ENCODE measurements around the gene IGSF23. TPM values are rescaled to one million over a fixed set of nuclear protein-coding genes. Genes with fewer than 3 reads are reported as not detected.
"Not testable (repeated sequence)": the region's sequence is repeated elsewhere in the genome, so short reads cannot be mapped to it uniquely, and the experiment has no call there.

Gene IGSF23
- total RNA-seq, 4 donors from 2014 or later, result not detected

- WGBS, 2 donors (ENCODE audit: low coverage in 1 of 2), result 58 to 63% methylated on average over 3 to 9 of the region's 9 CpGs
- no peak overlapping the region for H3K4me3 ChIP-seq
- DNase-seq, result no peak
- no peaks in the 10 kb centered on the region for H3K4me1 ChIP-seq
- H3K27ac ChIP-seq, result no peak overlapping the region
- no peaks in the 10 kb centered on the region for H3K36me3 ChIP-seq
- in situ Hi-C loops (cut with MboI; ENCODE audit: low pct_ligation_motif_present in 1 of 4, low pct_unique_long_range_greater_than_20kb in 1 of 4, low sequenced_read_pairs in 3 of 4), result loop anchor here in 1 of 4 donors (25.0 kb wide), 1 partner anchor 197 kb away; the partner anchor contains the start of gene CBLC
- TF ChIP-seq POLR2A (IDR thresholded peaks at IDR 0.05) (no peak), EP300 (IDR thresholded peaks at IDR 0.05; ENCODE audit: low read depth) (no peak), CTCF (IDR thresholded peaks at IDR 0.05) (no peak), POLR2AphosphoS5 (IDR thresholded peaks at IDR 0.05) (no peak)
- no peaks in the 10 kb centered on the region for H3K9me3 ChIP-seq
- no peaks in the 10 kb centered on the region for H3K27me3 ChIP-seq
- intact Hi-C loops (cut with DNase I; ENCODE audit: low total_unique reads), result no loop called here
These were observed 22.9 kb upstream of the IGSF23 start for GRCh38 chr19:44590245-44591059.

- intact Hi-C loops (cut with DNase I; ENCODE audit: low total_unique reads); H3K4me1 ChIP-seq; H3K9me3 ChIP-seq; H3K36me3 ChIP-seq; DNase-seq; H3K27ac ChIP-seq; H3K27me3 ChIP-seq; H3K4me3 ChIP-seq: not testable (repeated sequence)
- 80 to 86% methylated on average over 4 to 9 of the region's 9 CpGs for WGBS, 2 donors (ENCODE audit: low coverage in 1 of 2)
- in situ Hi-C loops (cut with MboI; ENCODE audit: low pct_ligation_motif_present in 1 of 4, low pct_unique_long_range_greater_than_20kb in 1 of 4, low sequenced_read_pairs in 3 of 4), result loop anchor here in 1 of 4 donors (25.0 kb wide), 1 partner anchor 196 kb away; the partner anchor contains the start of gene CBLC
These were observed 21.9 kb upstream of the IGSF23 start for GRCh38 chr19:44591340-44591993.

- no peaks in the 10 kb centered on the region for H3K27me3 ChIP-seq
- DNase-seq, result no peak
- in situ Hi-C loops (cut with MboI; ENCODE audit: low pct_ligation_motif_present in 1 of 4, low pct_unique_long_range_greater_than_20kb in 1 of 4, low sequenced_read_pairs in 3 of 4), result loop anchor here in 1 of 4 donors (25.0 kb wide), 1 partner anchor 195 kb away; the partner anchor contains the start of gene CBLC
- no peak for TF ChIP-seq CTCF (IDR thresholded peaks at IDR 0.05)
- no peak for TF ChIP-seq EP300 (IDR thresholded peaks at IDR 0.05; ENCODE audit: low read depth)
- TF ChIP-seq POLR2A (IDR thresholded peaks at IDR 0.05), result no peak
- TF ChIP-seq POLR2AphosphoS5 (IDR thresholded peaks at IDR 0.05), result no peak
- H3K4me1 ChIP-seq, result peaks cover 0 to 10% (median 7%) of the 10 kb centered on the region in 4 donors
- no peak overlapping the region for H3K4me3 ChIP-seq
- 42 to 54% methylated on average over 2 of the region's 2 CpGs for WGBS, 2 donors (ENCODE audit: low coverage in 1 of 2)
- H3K36me3 ChIP-seq, result no peaks in the 10 kb centered on the region
- H3K9me3 ChIP-seq, result no peaks in the 10 kb centered on the region
- intact Hi-C loops (cut with DNase I; ENCODE audit: low total_unique reads), result no loop called here
- no peak overlapping the region for H3K27ac ChIP-seq
These were observed 20.9 kb upstream of the IGSF23 start for GRCh38 chr19:44592451-44592890.

GRCh38 chr19:44593294-44593693, 20.1 kb upstream of the IGSF23 start:
- H3K9me3 ChIP-seq, result no peaks in the 10 kb centered on the region
- TF ChIP-seq POLR2A (IDR thresholded peaks at IDR 0.05) (no peak), POLR2AphosphoS5 (IDR thresholded peaks at IDR 0.05) (no peak), EP300 (IDR thresholded peaks at IDR 0.05; ENCODE audit: low read depth) (no peak), CTCF (IDR thresholded peaks at IDR 0.05) (no peak)
- intact Hi-C loops (cut with DNase I; ENCODE audit: low total_unique reads) (no loop called here), in situ Hi-C loops (cut with MboI; ENCODE audit: low pct_ligation_motif_present in 1 of 4, low pct_unique_long_range_greater_than_20kb in 1 of 4, low sequenced_read_pairs in 3 of 4) (loop anchor here in 1 of 4 donors (25.0 kb wide), 1 partner anchor 194 kb away; the partner anchor contains the start of gene CBLC)
- no peak for DNase-seq
- H3K4me1 ChIP-seq, result peaks cover 0 to 18% (median 10%) of the 10 kb centered on the region in 4 donors
- no peak overlapping the region for H3K4me3 ChIP-seq
- H3K27ac ChIP-seq, result no peak overlapping the region
- 60 to 80% methylated on average over 1 of the region's 1 CpG for WGBS, 2 donors (ENCODE audit: low coverage in 1 of 2)
- H3K36me3 ChIP-seq, result no peaks in the 10 kb centered on the region
- no peaks in the 10 kb centered on the region for H3K27me3 ChIP-seq

GRCh38 chr19:44593866-44594266, 19.5 kb upstream of the IGSF23 start:
- H3K27ac ChIP-seq; H3K4me3 ChIP-seq; intact Hi-C loops (cut with DNase I; ENCODE audit: low total_unique reads); H3K27me3 ChIP-seq; DNase-seq; H3K9me3 ChIP-seq; H3K36me3 ChIP-seq: not testable (repeated sequence)
- H3K4me1 ChIP-seq, result peaks cover 0 to 24% (median 12%) of the 10 kb centered on the region in 4 donors
- 0 to 8% methylated on average over 1 of the region's 1 CpG for WGBS, 2 donors (ENCODE audit: low coverage in 1 of 2)
- in situ Hi-C loops (cut with MboI; ENCODE audit: low pct_ligation_motif_present in 1 of 4, low pct_unique_long_range_greater_than_20kb in 1 of 4, low sequenced_read_pairs in 3 of 4), result loop anchor here in 1 of 4 donors (25.0 kb wide), 1 partner anchor 193 kb away; the partner anchor contains the start of gene CBLC

Data from transverse colon (tissue), 4 donors.